WTC11 (cell line): ENCODE data around the gene EIF5. TPM values are rescaled to one million over a fixed set of nuclear protein-coding genes. Genes with fewer than 3 reads are reported as not detected.

ENCODE experiments used
- ATAC-seq: fragments of 200-7000 bp; cut with Tn5 transposase; 2 replicates; pipeline ENCODE4 v1.10.0; 2021; ENCODE audit warnings: mild to moderate bottlenecking, moderate library complexity
- CTCF ChIA-PET: fragments of 300-600 bp; sonication (Branson Sonifier 250); formaldehyde crosslinking; loops from one replicate; lab custom pipeline; 2021; ENCODE audit warnings: antibody characterized with exemption; lab: Charles Lee
- POLR2A ChIA-PET: fragments of 350-600 bp; sonication (Branson Sonifier 250); formaldehyde crosslinking; loops from one replicate; lab custom pipeline; 2021; ENCODE audit warnings: antibody characterized with exemption; lab: Charles Lee
- DNase-seq: peaks from one replicate; pipeline ENCODE4 v3.0.0; 2021; ENCODE audit warnings: low spot score
- H3K27ac Mint-ChIP-seq: 2 replicates; pipeline ENCODE4 v1.8.0; 2021; ENCODE audit warnings: mixed read lengths
- H3K27me3 Mint-ChIP-seq: 2 replicates; pipeline ENCODE4 v1.8.0; 2021; ENCODE audit warnings: low read depth, mild to moderate bottlenecking, moderate library complexity, mixed read lengths
- H3K36me3 Mint-ChIP-seq: 2 replicates; pipeline ENCODE4 v1.8.0; 2021; ENCODE audit warnings: mixed read lengths
- H3K4me1 Mint-ChIP-seq: 2 replicates; pipeline ENCODE4 v1.8.0; 2022; ENCODE audit warnings: mixed read lengths
- H3K4me3 Mint-ChIP-seq: 2 replicates; pipeline ENCODE4 v1.8.0; 2021; ENCODE audit warnings: mild to moderate bottlenecking, moderate library complexity, mixed read lengths
- H3K9me3 Mint-ChIP-seq: 2 replicates; pipeline ENCODE4 v1.8.0; 2021; ENCODE audit warnings: mixed read lengths
- ATF3 ChIP-seq: sonication (generic); formaldehyde crosslinking; conservative IDR thresholded peaks from 2 replicates; pipeline ENCODE4 v1.8.1; 2022; ENCODE audit warnings: mild to moderate bottlenecking, missing genetic modification reagents
- E2F1 ChIP-seq: sonication (generic); formaldehyde crosslinking; IDR thresholded peaks from 2 replicates; pipeline ENCODE4 v1.8.0; 2022; ENCODE audit warnings: mild to moderate bottlenecking, missing genetic modification reagents
- E2F4 ChIP-seq: sonication (generic); formaldehyde crosslinking; IDR thresholded peaks from 2 replicates; pipeline ENCODE4 v1.8.1; 2022; ENCODE audit warnings: low read depth, mild to moderate bottlenecking, moderate library complexity, missing genetic modification reagents, borderline replicate concordance
- E2F5 ChIP-seq: sonication (generic); formaldehyde crosslinking; IDR thresholded peaks from 2 replicates; pipeline ENCODE4 v1.8.1; 2022; ENCODE audit warnings: mild to moderate bottlenecking, moderate library complexity, missing genetic modification reagents
- ESRRA ChIP-seq: sonication (generic); formaldehyde crosslinking; IDR thresholded peaks from 2 replicates; pipeline ENCODE4 v1.8.1; 2022; ENCODE audit warnings: mild to moderate bottlenecking, missing genetic modification reagents, borderline replicate concordance
- ETV6 ChIP-seq: sonication (generic); formaldehyde crosslinking; IDR thresholded peaks from 2 replicates; pipeline ENCODE4 v1.8.1; 2022; ENCODE audit warnings: mild to moderate bottlenecking, missing genetic modification reagents
- FOXJ3 ChIP-seq: sonication (generic); formaldehyde crosslinking; IDR thresholded peaks from 2 replicates; pipeline ENCODE4 v1.9.0; 2021; ENCODE audit warnings: missing genetic modification reagents, mild to moderate bottlenecking, borderline replicate concordance
- GRHL2 ChIP-seq: fragments of 250-450 bp; sonication (Bioruptor Pico); IDR thresholded peaks from 2 replicates; pipeline ENCODE4 v1.8.0; 2022; ENCODE audit warnings: mild to moderate bottlenecking, moderate library complexity; ENCODE audit not compliant: insufficient replicate concordance, severe bottlenecking
- GTF2I ChIP-seq: fragments of 250-450 bp; sonication (Bioruptor Pico); conservative IDR thresholded peaks from 2 replicates; pipeline ENCODE4 v1.4.0; 2021; ENCODE audit warnings: mild to moderate bottlenecking
- IRF1 ChIP-seq: sonication (generic); formaldehyde crosslinking; IDR thresholded peaks from 2 replicates; pipeline ENCODE4 v1.8.0; 2023; ENCODE audit warnings: missing genetic modification reagents
- MLX ChIP-seq: sonication (generic); formaldehyde crosslinking; IDR thresholded peaks from 2 replicates; pipeline ENCODE4 v1.8.1; 2023; ENCODE audit warnings: mild to moderate bottlenecking, missing genetic modification reagents, moderate library complexity
- NR1H2 ChIP-seq: sonication (generic); formaldehyde crosslinking; IDR thresholded peaks from 2 replicates; pipeline ENCODE4 v1.9.0; 2021; ENCODE audit warnings: mild to moderate bottlenecking, moderate library complexity, missing genetic modification reagents
- SMAD4 ChIP-seq: sonication (generic); formaldehyde crosslinking; IDR thresholded peaks from 2 replicates; pipeline ENCODE4 v1.8.0; 2022; ENCODE audit warnings: mild to moderate bottlenecking, missing genetic modification reagents
- STAT6 ChIP-seq: sonication (generic); formaldehyde crosslinking; conservative IDR thresholded peaks from 2 replicates; pipeline ENCODE4 v1.8.1; 2023; ENCODE audit warnings: mild to moderate bottlenecking, low read depth, missing genetic modification reagents, moderate library complexity
- ZBTB21 ChIP-seq: sonication (generic); formaldehyde crosslinking; IDR thresholded peaks from 2 replicates; pipeline ENCODE4 v1.8.1; 2023; ENCODE audit warnings: mild to moderate bottlenecking, missing genetic modification reagents, borderline replicate concordance
- ZBTB43 ChIP-seq: sonication (generic); formaldehyde crosslinking; IDR thresholded peaks from 2 replicates; pipeline ENCODE4 v1.8.1; 2023; ENCODE audit warnings: mild to moderate bottlenecking, missing genetic modification reagents
- ZNF121 ChIP-seq: sonication (generic); formaldehyde crosslinking; IDR thresholded peaks from 2 replicates; pipeline ENCODE4 v1.8.0; 2023; ENCODE audit warnings: missing genetic modification reagents
- ZNF219 ChIP-seq: sonication (generic); formaldehyde crosslinking; IDR thresholded peaks from 2 replicates; pipeline ENCODE4 v1.8.0; 2023; ENCODE audit warnings: missing genetic modification reagents, mild to moderate bottlenecking, borderline replicate concordance
- ZNF317 ChIP-seq: sonication (generic); formaldehyde crosslinking; IDR thresholded peaks from 2 replicates; pipeline ENCODE4 v1.8.1; 2023; ENCODE audit warnings: low read depth, mild to moderate bottlenecking, moderate library complexity, missing genetic modification reagents, borderline replicate concordance
- ZNF423 ChIP-seq: fragments of 250-450 bp; sonication (Bioruptor Pico); IDR thresholded peaks from 2 replicates; pipeline ENCODE4 v2.1.2; 2022; ENCODE audit warnings: mild to moderate bottlenecking, moderate library complexity
- total RNA-seq: library from RNA; stranded (reverse); gene quantifications from 3 replicates; pipeline ENCODE4 v1.2.3, GENCODE V29; 2021

Gene EIF5
- total RNA-seq, 1 experiment from 2014 or later: 282 TPM

GRCh38 chr14:103378038-103378854, 44.2 kb downstream of the EIF5 start:
- no peak overlapping the region for H3K4me3 Mint-ChIP-seq
- DNase-seq: no peak
- ChIA-PET POLR2A (no interaction called here), CTCF (interaction anchor here (1.1 to 3.1 kb wide), 3 partner anchors 13 to 273 kb away, joined by 3 to 14 read pairs (median 7); no protein-coding TSS in a partner anchor)
- ATAC-seq: no peak; the same call in 1 of the 2 replicates
- peaks cover 7% of the 10 kb centered on the region for H3K27me3 Mint-ChIP-seq
- TF ChIP-seq ZBTB21: no peak
- no peak for TF ChIP-seq E2F4
- TF ChIP-seq ETV6: no peak
- TF ChIP-seq ZNF317 (CRISPR knock-in tag): no peak
- TF ChIP-seq SMAD4 (CRISPR knock-in tag): no peak
- TF ChIP-seq E2F1 (CRISPR knock-in tag): no peak
- TF ChIP-seq FOXJ3 (CRISPR knock-in tag): no peak
- TF ChIP-seq IRF1 (CRISPR knock-in tag): no peak
- no peak for TF ChIP-seq STAT6 (CRISPR knock-in tag)
- no peak for TF ChIP-seq GRHL2 (CRISPR knock-in tag)
- no peak for TF ChIP-seq MLX (CRISPR knock-in tag)
- TF ChIP-seq ESRRA (CRISPR knock-in tag): no peak
- H3K36me3 Mint-ChIP-seq: no peaks in the 10 kb centered on the region
- peaks cover 6% of the 10 kb centered on the region; the same call in 1 of the 2 replicates for H3K4me1 Mint-ChIP-seq
- H3K27ac Mint-ChIP-seq: no peak overlapping the region
- H3K9me3 Mint-ChIP-seq: peaks cover 5% of the 10 kb centered on the region

GRCh38 chr14:103380719-103381377, 46.8 kb downstream of the EIF5 start:
- no peak overlapping the region for H3K27ac Mint-ChIP-seq
- no peak overlapping the region for H3K4me3 Mint-ChIP-seq
- peaks cover 22% of the 10 kb centered on the region for H3K27me3 Mint-ChIP-seq
- H3K4me1 Mint-ChIP-seq: peaks cover 11% of the 10 kb centered on the region
- ATAC-seq (no peak), DNase-seq (no peak)
- ChIA-PET CTCF (interaction anchor here (1.1 to 3.1 kb wide), 2 partner anchors 10 to 26 kb away, joined by 3 to 14 read pairs; no protein-coding TSS in a partner anchor), POLR2A (no interaction called here)
- H3K9me3 Mint-ChIP-seq: peaks cover 5% of the 10 kb centered on the region
- peaks cover under 1% of the 10 kb centered on the region; the same call in 1 of the 2 replicates for H3K36me3 Mint-ChIP-seq
- TF ChIP-seq ATF3: no peak
- TF ChIP-seq ZNF121 (CRISPR knock-in tag): no peak
- TF ChIP-seq GTF2I: no peak
- TF ChIP-seq ZNF423 (CRISPR knock-in tag): no peak
- no peak for TF ChIP-seq E2F5 (CRISPR knock-in tag)
- TF ChIP-seq NR1H2 (CRISPR knock-in tag): no peak
- TF ChIP-seq ZNF219: no peak
- TF ChIP-seq ZBTB43 (CRISPR knock-in tag): no peak
